GM23338 (cell line): ENCODE data around the gene UQCRC1. TPM values are rescaled to one million over a fixed set of nuclear protein-coding genes. Genes with fewer than 3 reads are reported as not detected.

Experiments
- ATAC-seq: fragments of 200-7000 bp; cut with Tn5 transposase; 3 replicates; pipeline ENCODE4 v1.9.1; 2020
- DNase-seq: peaks from one replicate; pipeline ENCODE4 v3.0.0-alpha.2; 2015; ENCODE audit warnings: low spot score
- H2AFZ ChIP-seq: fragments of 200-600 bp; sonication (generic); 2 replicates; pipeline ENCODE4 v1.8.0; 2016; ENCODE audit warnings: antibody characterized with exemption, mild to moderate bottlenecking, moderate library complexity
- H3F3A ChIP-seq: fragments of 200-600 bp; sonication (generic); replicated peaks from 2 replicates; pipeline ENCODE4 v1.8.0; 2017; ENCODE audit warnings: antibody characterized with exemption, mixed run types, low read depth
- H3K27ac ChIP-seq: fragments of 200-600 bp; sonication (generic); 2 replicates; pipeline ENCODE4 v1.6.1; 2016; ENCODE audit warnings: low read depth
- H3K27me3 ChIP-seq: fragments of 200-600 bp; sonication (generic); 2 replicates; pipeline ENCODE4 v1.8.0; 2016; ENCODE audit warnings: mild to moderate bottlenecking, mixed run types, moderate library complexity; ENCODE audit not compliant: insufficient read depth
- H3K36me3 ChIP-seq: fragments of 200-600 bp; sonication (generic); 2 replicates; pipeline ENCODE4 v1.8.0; 2016; ENCODE audit warnings: mild to moderate bottlenecking; ENCODE audit not compliant: insufficient read depth
- H3K4me1 ChIP-seq: fragments of 200-600 bp; sonication (generic); 2 replicates; pipeline ENCODE4 v1.8.0; 2016; ENCODE audit warnings: mild to moderate bottlenecking, moderate library complexity; ENCODE audit not compliant: insufficient read depth
- H3K4me2 ChIP-seq: fragments of 200-600 bp; sonication (generic); 2 replicates; pipeline ENCODE4 v1.7.1; 2017; ENCODE audit warnings: mixed run types
- H3K4me3 ChIP-seq: fragments of 200-600 bp; sonication (generic); 2 replicates; pipeline ENCODE4 v1.6.1; 2016; ENCODE audit warnings: mixed run types
- H3K79me2 ChIP-seq: fragments of 200-600 bp; sonication (generic); replicated peaks from 2 replicates; pipeline ENCODE4 v1.8.0; 2017; ENCODE audit warnings: mild to moderate bottlenecking; ENCODE audit not compliant: insufficient read depth
- H3K9me2 ChIP-seq: fragments of 200-600 bp; sonication (generic); 2 replicates; pipeline ENCODE4 v1.8.0; 2017; ENCODE audit not compliant: insufficient read depth
- H4K20me1 ChIP-seq: fragments of 200-600 bp; sonication (generic); replicated peaks from 2 replicates; pipeline ENCODE4 v1.8.0; 2017; ENCODE audit warnings: mild to moderate bottlenecking; ENCODE audit not compliant: insufficient read depth
- H3K27ac Mint-ChIP-seq: 2 replicates; pipeline ENCODE4 v1.8.0; 2020; ENCODE audit warnings: inconsistent platforms, mild to moderate bottlenecking, moderate library complexity, mixed read lengths
- H3K27me3 Mint-ChIP-seq: 3 replicates; pipeline ENCODE4 v1.8.0; 2022; ENCODE audit warnings: low read depth, mild to moderate bottlenecking, moderate library complexity, mixed read lengths, inconsistent platforms; ENCODE audit not compliant: insufficient read depth, poor library complexity
- H3K36me3 Mint-ChIP-seq: 3 replicates; pipeline ENCODE4 v1.8.0; 2021; ENCODE audit warnings: low read depth, mild to moderate bottlenecking, inconsistent platforms, moderate library complexity, mixed read lengths
- H3K4me1 Mint-ChIP-seq: 3 replicates; pipeline ENCODE4 v1.8.0; 2020; ENCODE audit warnings: mild to moderate bottlenecking, inconsistent platforms, mixed read lengths
- H3K4me3 Mint-ChIP-seq: 3 replicates; pipeline ENCODE4 v1.8.0; 2021; ENCODE audit warnings: moderate library complexity, mild to moderate bottlenecking, inconsistent platforms, mixed read lengths
- H3K9me3 Mint-ChIP-seq: 3 replicates; pipeline ENCODE4 v1.8.0; 2020; ENCODE audit warnings: moderate library complexity, mild to moderate bottlenecking, inconsistent platforms, mixed read lengths
- CTCF ChIP-seq, 2 experiments: fragments of 200-600 bp in 1 of 2; sonication (generic) in 1 of 2; conservative IDR thresholded peaks; 2 replicates each; pipeline versions ENCODE4 v1.5.1 to v1.6.1; 2016 to 2017; ENCODE audit warnings: antibody characterized with exemption in 2 of 2, low read depth in 2 of 2, mild to moderate bottlenecking in 2 of 2, moderate library complexity in 1 of 2
- EZH2 ChIP-seq: fragments of 200-600 bp; sonication (generic); IDR thresholded peaks from one replicate; pipeline ENCODE4 v1.8.0; 2017; ENCODE audit warnings: antibody characterized with exemption, mild to moderate bottlenecking, low read depth; ENCODE audit not compliant: unreplicated experiment
- NANOG ChIP-seq: IDR thresholded peaks from 2 replicates; pipeline ENCODE4 v1.6.1; 2016; ENCODE audit warnings: antibody characterized with exemption, borderline replicate concordance
- POLR2AphosphoS5 ChIP-seq: IDR thresholded peaks from 2 replicates; pipeline ENCODE4 v1.6.1; 2016; ENCODE audit warnings: antibody characterized with exemption, low read depth
- REST ChIP-seq: IDR thresholded peaks from one replicate; pipeline ENCODE4 v1.6.1; 2018; ENCODE audit warnings: antibody characterized with exemption; ENCODE audit not compliant: unreplicated experiment
- STAT1 ChIP-seq: IDR thresholded peaks from one replicate; pipeline ENCODE4 v1.6.1; 2016; ENCODE audit warnings: antibody characterized with exemption; ENCODE audit not compliant: unreplicated experiment
- ZNF114 ChIP-seq: fragments of 250-450 bp; sonication (Bioruptor Pico); IDR thresholded peaks from 2 replicates; pipeline ENCODE4 v1.5.0; 2020; ENCODE audit warnings: mild to moderate bottlenecking, moderate library complexity
- ZNF331 ChIP-seq: fragments of 250-450 bp; sonication (Bioruptor Pico); IDR thresholded peaks from 2 replicates; pipeline ENCODE4 v1.5.0; 2020; ENCODE audit warnings: low read depth, mild to moderate bottlenecking, moderate library complexity
- polyA plus RNA-seq: library from polyadenylated mRNA; unstranded; fragments of >200 nt; fragmentation: Nextera tagmentation; extraction: Ambion mirVana; gene quantifications from 2 replicates; pipeline ENCODE4 v1.2.1, GENCODE V29; 2016
- total RNA-seq: library from RNA; depleted of rRNA; stranded (reverse); fragments of >200 nt; shearing (Covaris generic); gene quantifications from 2 replicates; pipeline ENCODE4 v1.2.3, GENCODE V29; 2014

The UQCRC1 gene
- total and polyA plus RNA-seq, 2 experiments from 2014 or later = 232 to 439 TPM

DNA sequence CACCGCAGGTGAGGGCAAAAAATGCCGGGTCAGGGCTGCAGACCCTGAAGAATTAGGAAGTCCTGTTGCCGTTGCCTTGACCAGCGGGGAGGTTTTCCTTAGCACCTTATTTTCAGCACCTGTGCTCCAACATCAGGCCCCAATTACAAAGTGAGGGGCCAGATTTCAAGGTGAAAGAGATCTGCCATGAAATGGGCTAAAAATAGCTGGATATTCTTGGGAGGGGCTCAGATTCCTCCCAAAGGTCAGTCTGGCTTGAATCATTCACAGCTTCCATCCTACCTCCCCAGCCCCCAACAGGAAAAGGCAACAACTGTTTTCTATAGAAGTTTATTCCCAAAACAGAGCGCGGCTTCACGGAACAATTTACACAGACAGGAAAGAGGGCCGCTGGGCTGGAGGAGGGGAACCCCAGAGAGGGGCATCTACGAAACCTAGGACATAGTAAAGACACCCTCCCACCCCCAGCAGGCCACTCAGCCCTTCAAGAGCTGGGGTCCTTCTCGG, 26.8 kb upstream of the UQCRC1 start:
- Histone ChIP-seq H3K4me3 (peak overlapping the region; percentile 93), H3K9me2 (no peaks in the 10 kb centered on the region), H3F3A (peaks cover 3% of the 10 kb centered on the region; the same call in 1 of the 2 replicates), H4K20me1 (peaks cover 5% of the 10 kb centered on the region), H3K79me2 (peaks cover 10% of the 10 kb centered on the region), H2AFZ (0 out of 2 replicates have a peak overlapping the region, but pooled peaks have one; percentile 8), H3K4me2 (peak overlapping the region; percentile 89), H3K27ac (peak overlapping the region; percentile 91), H3K4me1 (peaks cover 12% of the 10 kb centered on the region), H3K36me3 (peaks cover 4% of the 10 kb centered on the region; the same call in 1 of the 2 replicates), H3K27me3 (no peaks in the 10 kb centered on the region)
- ATAC-seq (no peak), DNase-seq (peak; percentile 29)
- H3K27me3 Mint-ChIP-seq = peaks cover 15% of the 10 kb centered on the region
- no peaks in the 10 kb centered on the region for H3K9me3 Mint-ChIP-seq
- H3K27ac Mint-ChIP-seq = peak overlapping the region; percentile 93
- no peak for TF ChIP-seq ZNF114 (CRISPR knock-in tag)
- peak overlapping the region; percentile 89 for H3K4me3 Mint-ChIP-seq
- peaks cover 33% of the 10 kb centered on the region for H3K4me1 Mint-ChIP-seq
- peaks cover 27% of the 10 kb centered on the region for H3K36me3 Mint-ChIP-seq

DNA sequence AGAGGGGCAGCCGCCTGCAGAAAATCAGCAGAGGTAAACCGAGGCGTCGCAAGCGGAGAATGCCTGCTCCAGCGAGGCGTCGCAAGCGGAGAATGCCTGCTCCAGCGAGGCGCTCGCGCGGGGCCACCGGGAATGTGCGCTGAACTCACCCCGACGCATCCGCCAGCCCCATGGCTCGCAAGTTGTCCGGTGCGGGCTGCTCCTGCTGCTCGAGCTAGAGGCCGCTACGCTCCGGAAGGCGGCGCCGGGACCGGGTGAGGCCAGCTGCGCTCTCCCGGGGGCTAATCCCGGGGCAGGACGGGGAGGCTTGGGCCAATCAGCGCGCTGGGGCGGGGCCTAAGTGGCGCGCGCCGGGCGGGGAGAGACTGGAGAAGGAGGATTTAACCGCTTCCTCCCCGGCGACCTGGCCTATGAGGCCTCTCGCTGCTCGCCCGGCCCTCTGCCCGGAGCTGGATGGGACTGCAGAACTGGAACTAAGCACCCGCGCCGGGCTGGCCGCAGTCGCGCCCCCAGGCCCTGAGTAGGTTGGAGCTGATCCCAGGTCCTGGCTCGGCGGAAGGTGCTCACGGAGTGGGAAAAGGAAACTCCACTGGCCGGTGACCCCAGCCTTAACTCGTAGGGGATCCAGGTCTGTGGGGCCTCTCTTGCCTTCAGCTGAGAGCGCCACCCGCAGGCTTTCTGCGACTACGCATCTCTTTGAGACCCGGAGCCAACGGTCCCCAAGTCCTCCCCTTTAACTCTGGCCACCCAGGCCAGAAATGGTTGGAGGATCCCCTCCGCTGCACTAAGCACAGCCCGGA, 26.0 kb upstream of the UQCRC1 start, which contains the start of gene SLC26A6:
SLC26A6 (minus strand) TSS at position 240 of the 800 bp plus-strand sequence; CDS start at position 172, 68 bp downstream.
- DNase-seq = peak; percentile 99
- peak within 1 kb of the TSS; percentile 93 for H3K27ac Mint-ChIP-seq
- no peaks in the 10 kb centered on the region for H3K9me3 Mint-ChIP-seq
- Histone ChIP-seq H3K79me2 (peaks cover 10% of the 10 kb centered on the region), H3K27ac (peak within 1 kb of the TSS; percentile 91), H2AFZ (peak within 1 kb of the TSS; percentile 84; the same call in 1 of the 2 replicates), H3K36me3 (peaks cover 4% of the 10 kb centered on the region; the same call in 1 of the 2 replicates), H3K27me3 (no peaks in the 10 kb centered on the region), H3K4me3 (peak within 1 kb of the TSS; percentile 93), H4K20me1 (peaks cover 5% of the 10 kb centered on the region), H3K4me2 (peak within 1 kb of the TSS; percentile 90), H3K9me2 (no peaks in the 10 kb centered on the region), H3F3A (peaks cover 3% of the 10 kb centered on the region; the same call in 1 of the 2 replicates), H3K4me1 (peaks cover 12% of the 10 kb centered on the region)
- peak; percentile 88 for ATAC-seq
- H3K27me3 Mint-ChIP-seq = peaks cover 15% of the 10 kb centered on the region
- peaks cover 33% of the 10 kb centered on the region for H3K4me1 Mint-ChIP-seq
- peak within 1 kb of the TSS; percentile 89 for H3K4me3 Mint-ChIP-seq
- peaks cover 31% of the 10 kb centered on the region for H3K36me3 Mint-ChIP-seq
- TF ChIP-seq POLR2AphosphoS5 = peak; percentile 77
- no peak for TF ChIP-seq NANOG
- peak; percentile 78 to 80 for TF ChIP-seq CTCF (conservative IDR thresholded peaks at IDR 0.05; ENCODE audit: low read depth in 2 of 2)

DNA sequence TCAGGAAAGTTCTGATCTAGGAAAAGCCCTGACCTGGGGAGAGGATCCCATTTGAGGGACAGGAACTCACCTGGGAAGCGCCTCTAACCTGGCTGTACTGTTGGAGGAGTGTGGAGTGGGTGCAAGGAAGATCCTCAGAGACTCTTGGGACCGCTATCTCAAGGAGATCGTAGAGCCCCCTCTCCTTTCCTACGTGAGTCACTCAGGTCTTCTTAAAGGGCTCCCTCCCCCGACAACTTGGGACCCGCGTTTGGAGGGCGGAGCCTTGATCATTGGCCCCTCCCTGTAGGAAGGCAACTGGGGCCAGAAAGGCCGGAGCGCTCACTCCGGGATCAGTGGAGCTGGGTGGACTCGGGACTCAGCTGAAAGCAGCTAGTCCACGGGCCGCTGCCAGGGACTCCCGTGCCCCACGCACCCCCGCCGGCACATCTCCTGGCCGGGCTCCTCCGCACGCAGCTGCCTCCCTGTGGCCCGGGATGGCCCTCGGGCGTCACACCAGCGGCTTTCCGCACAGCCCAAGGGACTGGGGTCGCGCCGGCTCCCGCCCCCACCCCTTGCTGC, 25.3 kb upstream of the UQCRC1 start:
- H3K4me3 ChIP-seq = peak overlapping the region; percentile 93
- no peak for TF ChIP-seq ZNF331 (CRISPR knock-in tag)
- TF ChIP-seq ZNF114 (CRISPR knock-in tag) = no peak
- TF ChIP-seq STAT1 = no peak
- TF ChIP-seq POLR2AphosphoS5 = no peak; the same call in 1 of the 2 replicates
- no peak for TF ChIP-seq EZH2
- TF ChIP-seq REST = no peak

More for the DNA sequence above, 25.3 kb upstream of the UQCRC1 start:
- Histone ChIP-seq H3K27ac (0 out of 2 replicates have a peak overlapping the region, but pooled peaks have one; percentile 26), H3K9me2 (no peaks in the 10 kb centered on the region), H4K20me1 (peaks cover 5% of the 10 kb centered on the region), H2AFZ (peak overlapping the region; percentile 84; the same call in 1 of the 2 replicates), H3K4me1 (peaks cover 12% of the 10 kb centered on the region), H3K4me2 (peak overlapping the region; percentile 90), H3K27me3 (no peaks in the 10 kb centered on the region), H3F3A (peaks cover 3% of the 10 kb centered on the region; the same call in 1 of the 2 replicates), H3K79me2 (peaks cover 10% of the 10 kb centered on the region), H3K36me3 (peaks cover 4% of the 10 kb centered on the region; the same call in 1 of the 2 replicates)
- ATAC-seq (peak; percentile 49), DNase-seq (peak; percentile 78)
- peaks cover 35% of the 10 kb centered on the region for H3K36me3 Mint-ChIP-seq
- H3K4me3 Mint-ChIP-seq = peak overlapping the region; percentile 89
- H3K27ac Mint-ChIP-seq = no peak overlapping the region; the same call in 1 of the 2 replicates
- peaks cover 33% of the 10 kb centered on the region for H3K4me1 Mint-ChIP-seq
- peaks cover 15% of the 10 kb centered on the region for H3K27me3 Mint-ChIP-seq
- H3K9me3 Mint-ChIP-seq = no peaks in the 10 kb centered on the region
